Caki2 (cell line): ENCODE measurements around the gene KREMEN1. TPM values are rescaled to one million over a fixed set of nuclear protein-coding genes. Genes with fewer than 3 reads are reported as not detected.
A peak's percentile ranks its signal among the peaks of the same experiment; 100 is the strongest.
"Not testable (repeated sequence)": the region's sequence is repeated elsewhere in the genome, so short reads cannot be mapped to it uniquely, and the experiment has no call there.

Experiments
- DNase-seq: peaks from one replicate; pipeline ENCODE4 v3.0.0-alpha.2; 2015; ENCODE audit warnings: low read depth
- in situ Hi-C: cut with HindIII; loops from 2 replicates; pipeline ENCODE4 v1.10.0; 2016; ENCODE audit warnings: low sequenced_read_pairs, low pct_unique_long_range_greater_than_20kb, mixed read lengths
- total RNA-seq: library from RNA; depleted of rRNA; stranded (reverse); fragments of >200 nt; shearing (Covaris generic); gene quantifications from 2 replicates; pipeline ENCODE4 v1.2.3, GENCODE V29; 2014; ENCODE audit warnings: low replicate concordance; rRNA removed

Gene KREMEN1, protein sequence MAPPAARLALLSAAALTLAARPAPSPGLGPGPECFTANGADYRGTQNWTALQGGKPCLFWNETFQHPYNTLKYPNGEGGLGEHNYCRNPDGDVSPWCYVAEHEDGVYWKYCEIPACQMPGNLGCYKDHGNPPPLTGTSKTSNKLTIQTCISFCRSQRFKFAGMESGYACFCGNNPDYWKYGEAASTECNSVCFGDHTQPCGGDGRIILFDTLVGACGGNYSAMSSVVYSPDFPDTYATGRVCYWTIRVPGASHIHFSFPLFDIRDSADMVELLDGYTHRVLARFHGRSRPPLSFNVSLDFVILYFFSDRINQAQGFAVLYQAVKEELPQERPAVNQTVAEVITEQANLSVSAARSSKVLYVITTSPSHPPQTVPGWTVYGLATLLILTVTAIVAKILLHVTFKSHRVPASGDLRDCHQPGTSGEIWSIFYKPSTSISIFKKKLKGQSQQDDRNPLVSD
- 4.8 and 8.4 TPM in 2 replicates for total RNA-seq

DNA sequence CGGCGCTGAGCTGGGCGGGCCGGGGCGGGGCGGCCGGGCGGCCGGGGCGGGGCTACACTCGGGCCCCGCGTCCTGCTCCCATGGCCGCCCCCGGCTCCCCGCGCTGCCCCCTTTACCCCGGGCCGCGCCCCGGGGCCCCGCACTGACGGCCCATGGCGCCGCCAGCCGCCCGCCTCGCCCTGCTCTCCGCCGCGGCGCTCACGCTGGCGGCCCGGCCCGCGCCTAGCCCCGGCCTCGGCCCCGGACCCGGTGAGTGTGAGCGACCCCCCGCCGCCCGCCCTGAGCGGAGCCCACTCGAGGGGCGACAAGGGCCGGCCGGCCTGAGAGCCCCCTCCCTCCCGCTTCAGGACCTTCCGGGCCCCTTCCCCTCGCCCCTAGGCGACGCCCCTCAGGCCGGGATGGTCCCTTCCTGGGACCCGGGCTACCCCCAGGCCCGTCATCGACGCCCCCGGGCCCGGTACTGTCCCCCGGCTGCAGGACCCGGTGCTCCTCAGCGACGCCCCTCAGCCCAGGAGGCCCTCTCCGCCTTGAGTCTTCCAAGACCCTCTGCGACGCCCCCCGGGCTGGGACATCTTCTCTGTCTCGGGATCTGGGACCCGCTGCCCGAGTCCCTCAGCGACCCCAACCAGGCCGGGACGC is at the start of gene KREMEN1:
KREMEN1 (plus strand) TSS at position 57 of the 639 bp plus-strand sequence; CDS start at position 153, 96 bp downstream.
- in situ Hi-C loops: no loop called here
- no peak for DNase-seq

DNA sequence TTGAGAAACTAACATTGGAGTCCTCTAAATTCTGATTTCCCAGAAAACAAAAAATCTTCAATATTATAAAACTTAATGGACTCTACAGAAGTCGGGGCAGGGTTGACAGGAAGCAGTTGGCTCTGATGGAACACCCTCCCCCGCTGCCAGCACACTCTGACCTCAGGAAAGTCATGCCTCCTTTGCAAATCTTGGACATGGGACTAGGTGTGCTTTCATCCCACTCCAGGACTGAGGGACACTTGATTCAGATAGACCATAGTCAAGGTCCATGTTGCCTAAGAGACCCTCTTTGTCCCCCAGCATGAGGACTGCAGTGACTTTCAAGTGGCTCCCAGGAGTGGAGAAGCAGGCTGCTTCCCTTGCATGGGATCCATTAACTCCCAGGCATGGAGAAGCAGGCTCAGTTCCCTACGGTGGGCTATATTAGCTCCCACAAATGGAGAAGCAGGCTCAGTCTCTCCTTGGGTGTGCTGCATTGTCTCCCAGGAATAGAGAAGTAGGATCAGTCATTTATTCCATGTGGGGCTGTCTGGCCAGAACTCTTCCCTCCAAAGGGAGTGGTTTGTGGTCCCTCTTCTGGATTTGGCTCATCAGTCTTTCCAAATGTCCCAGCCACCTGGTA is 49.6 kb upstream of the KREMEN1 start:
- no peak for DNase-seq
- in situ Hi-C loops: no loop called here

DNA sequence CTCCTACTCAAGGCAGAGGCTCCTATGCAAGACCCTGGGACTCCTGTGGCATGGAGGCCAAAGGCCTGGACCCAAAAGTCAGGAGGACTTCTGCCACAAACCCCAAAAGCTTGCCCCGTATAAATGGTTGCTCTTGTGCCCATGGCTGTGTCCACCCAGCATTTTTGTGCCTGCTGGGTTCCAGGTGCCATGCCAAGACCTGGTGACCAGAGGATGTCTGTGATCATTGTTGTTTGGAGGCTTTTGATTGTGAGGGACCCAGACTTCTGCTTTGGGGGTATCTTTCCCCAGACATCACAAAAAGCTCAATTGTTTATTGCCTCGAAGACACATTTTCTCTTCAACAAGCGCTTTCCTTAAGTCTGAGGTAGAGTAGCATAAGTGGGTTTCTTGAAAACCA is 46.3 kb upstream of the KREMEN1 start:
- in situ Hi-C loops: no loop called here
- no peak for DNase-seq

DNA sequence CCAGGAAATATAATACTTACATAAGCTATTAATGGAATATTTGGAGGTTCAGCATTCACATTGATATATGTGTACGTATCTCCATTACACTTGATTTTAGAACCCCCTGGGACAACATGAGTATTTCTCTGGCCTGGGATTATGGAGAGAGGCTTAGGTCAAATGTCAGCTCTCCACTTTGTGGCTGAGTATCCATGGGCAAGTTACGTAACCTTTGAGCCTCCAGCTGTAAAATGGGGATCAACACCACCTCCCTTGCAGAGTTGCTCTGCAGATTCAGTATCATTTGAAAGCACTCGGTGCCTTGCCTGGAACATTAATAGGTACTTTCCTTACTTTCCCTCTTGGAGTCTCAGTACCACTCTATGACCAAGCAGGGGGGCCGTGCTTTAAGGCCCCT is 44.4 kb upstream of the KREMEN1 start:
- in situ Hi-C loops: no loop called here
- no peak for DNase-seq

DNA sequence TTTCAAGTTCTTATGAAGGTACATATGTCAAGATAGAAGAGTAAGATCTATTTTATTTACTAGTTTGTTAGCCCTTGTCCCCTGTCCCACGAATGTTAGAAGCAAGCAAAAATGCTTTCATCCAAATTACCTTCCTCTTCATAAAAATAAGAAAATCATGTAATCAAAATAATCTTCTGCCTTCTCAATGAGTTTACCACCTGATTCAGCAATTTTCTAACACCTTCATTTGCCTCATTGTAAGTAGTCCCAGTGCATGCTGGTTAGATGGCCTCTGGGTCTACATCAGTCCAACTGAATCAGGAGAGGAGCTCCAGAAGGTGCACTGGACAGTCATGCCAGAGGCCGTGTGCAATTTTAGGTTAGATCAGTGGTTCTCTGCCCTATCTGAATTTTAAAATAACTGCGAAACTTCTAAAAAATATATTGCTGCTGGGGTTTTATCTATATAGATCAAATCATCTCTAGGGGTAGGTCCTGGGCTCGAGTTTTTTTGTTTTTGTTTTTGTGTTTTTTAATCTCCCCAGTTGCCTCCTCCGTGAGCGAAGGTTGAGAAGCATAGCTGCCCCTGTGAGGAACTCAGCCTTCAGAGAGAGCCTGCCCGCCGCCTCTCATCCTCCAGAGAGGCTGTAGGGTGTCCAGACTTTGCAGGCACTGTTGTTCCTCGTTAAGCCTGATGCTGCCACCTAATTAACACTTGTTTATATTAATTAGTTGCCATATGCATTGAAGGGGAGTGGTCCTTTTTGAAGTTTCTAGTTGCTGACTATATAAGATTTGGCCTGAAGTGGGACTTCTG is 43.4 kb upstream of the KREMEN1 start:
- in situ Hi-C loops: no loop called here
- no peak for DNase-seq

DNA sequence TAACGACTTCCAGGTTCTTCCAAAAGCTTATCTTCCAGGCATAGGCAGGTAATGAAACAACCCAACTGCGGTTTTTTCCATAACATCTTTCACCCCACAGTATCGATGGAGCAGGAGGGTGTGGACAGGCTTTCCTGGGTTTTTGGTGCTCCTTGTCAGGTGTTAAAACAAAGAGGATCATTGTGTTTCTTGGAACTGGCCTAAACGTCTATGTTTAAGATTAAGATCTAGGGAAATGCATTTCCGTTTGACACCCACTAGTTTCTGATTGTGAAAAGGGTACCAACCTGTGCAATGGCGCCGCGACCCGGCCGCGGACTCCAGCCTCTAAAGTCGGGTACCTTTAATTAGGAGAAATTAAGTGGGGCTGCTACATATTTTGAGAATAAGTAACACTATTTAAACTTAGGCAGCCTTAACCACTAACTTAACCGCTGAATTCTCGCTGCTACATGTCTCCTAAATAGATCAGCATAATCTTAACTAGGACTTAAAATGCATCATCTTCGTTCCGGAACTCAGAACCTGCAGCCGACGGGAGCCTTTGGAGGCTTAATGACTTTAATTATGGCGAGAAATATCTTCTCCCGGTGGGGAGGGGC is 42.7 kb upstream of the KREMEN1 start:
- in situ Hi-C loops: no loop called here
- DNase-seq: peak; percentile 73

DNA sequence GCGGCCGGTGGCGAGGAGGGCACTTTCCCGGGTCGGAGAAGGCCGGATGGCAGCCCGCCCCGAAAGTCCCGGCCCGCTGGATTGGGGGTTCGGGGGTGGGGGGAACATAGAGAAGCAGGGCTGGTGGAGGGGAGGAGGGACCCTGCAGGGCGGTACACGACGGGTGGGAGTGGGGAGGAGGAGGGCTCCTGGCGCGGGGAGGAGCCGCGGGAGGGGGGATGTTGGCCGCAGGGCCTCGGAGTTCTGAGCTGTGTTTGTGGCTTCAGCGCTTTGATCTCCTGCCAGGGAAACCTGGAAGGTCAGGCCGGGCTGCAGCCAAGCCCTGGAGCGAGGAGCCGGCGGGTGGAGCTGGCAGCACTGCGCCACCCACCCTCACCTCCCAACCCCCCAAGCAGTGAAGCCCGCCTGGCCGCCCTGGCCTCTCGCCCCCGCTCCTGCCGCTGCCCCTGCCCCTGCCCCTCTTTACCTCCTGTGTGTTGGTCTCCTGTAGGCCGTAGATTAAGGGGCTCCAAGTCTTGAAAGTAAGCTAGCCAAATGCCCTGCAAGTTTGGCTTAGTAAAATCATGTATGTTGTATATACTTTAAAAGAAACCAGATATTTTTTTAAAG is 42.1 kb upstream of the KREMEN1 start:
- in situ Hi-C loops: no loop called here
- DNase-seq: peak; percentile 84

DNA sequence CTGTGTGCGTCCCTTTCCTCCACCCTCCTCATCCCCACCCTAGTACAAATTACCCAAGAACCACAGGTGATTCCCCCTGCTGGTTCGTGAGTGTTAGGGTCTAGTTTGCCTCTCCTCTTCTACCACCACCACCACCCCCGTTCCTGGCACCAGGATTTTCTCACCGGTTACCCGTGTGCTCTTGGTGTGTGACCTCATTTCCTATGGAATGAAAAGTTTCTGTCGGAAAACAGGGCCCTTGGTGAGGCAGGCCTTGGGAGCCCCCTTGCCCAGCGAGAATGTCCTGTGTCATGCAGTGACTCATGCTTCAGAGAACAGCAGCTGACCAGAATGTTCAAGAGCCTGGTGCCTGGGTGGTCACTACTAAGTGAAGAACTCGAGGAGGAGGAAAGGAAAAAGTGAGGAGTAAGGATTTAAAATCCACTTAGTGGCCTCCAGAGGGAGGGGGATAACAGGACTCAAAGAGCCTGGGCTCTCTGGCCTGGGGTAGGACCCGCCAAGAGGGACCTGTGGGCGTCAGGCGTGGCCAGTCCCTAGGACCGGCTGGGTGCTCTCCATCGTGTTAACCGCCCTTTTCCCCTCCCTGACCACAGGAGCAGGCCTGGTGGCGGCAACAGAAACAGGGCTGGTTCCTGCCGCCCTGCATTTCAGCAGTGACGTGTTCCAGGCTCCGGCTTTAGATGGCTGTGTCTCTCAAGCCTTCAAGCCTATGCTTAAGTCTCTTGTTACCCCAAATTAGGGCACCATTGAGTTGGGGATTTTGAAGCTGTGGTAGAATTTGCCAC is 41.4 kb upstream of the KREMEN1 start:
- DNase-seq: peak; percentile 99
- in situ Hi-C loops: no loop called here

DNA sequence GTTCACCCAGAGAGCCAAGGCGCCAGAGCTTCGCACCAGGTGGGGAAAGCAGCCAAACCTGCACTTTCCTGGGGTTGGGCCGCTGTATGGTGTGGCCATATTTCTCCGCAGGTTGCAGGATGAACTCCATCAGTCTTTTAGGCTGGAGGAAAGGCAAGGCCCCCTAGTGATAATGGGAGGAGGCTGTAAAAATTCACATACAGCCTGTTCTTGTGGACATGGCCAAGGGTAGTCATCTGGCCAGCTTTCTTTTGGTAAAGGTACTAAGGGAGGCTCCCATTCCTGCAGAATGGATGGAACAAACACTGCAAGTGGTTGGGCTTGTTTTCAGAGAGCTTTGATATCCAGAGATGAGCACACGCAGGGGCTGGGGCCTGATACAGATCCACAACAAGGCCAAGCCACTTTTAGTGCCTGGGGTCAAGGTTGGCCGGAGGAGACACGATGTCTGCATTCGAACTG is 40.8 kb upstream of the KREMEN1 start:
- in situ Hi-C loops: no loop called here
- no peak for DNase-seq

DNA sequence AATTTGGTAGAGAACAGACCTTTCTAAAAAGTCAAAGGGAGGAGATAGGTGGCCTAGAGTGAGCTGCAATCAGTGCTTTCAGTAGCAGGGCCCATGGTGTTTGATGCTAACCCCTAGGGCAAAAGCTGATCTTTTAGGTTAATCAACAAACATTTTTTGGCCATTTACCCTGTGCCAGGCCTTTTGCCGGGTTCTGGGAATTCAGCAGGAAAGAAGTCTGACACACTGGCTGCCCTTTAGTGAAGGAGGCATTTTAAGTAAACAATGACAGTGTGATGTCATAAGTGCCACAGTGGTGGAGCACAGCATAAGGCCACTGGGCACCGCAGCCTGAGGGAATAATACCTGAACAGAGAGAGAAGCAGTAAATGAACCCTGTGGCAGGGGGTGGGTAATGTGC is 40.3 kb upstream of the KREMEN1 start:
- peak; percentile 77 for DNase-seq
- in situ Hi-C loops: no loop called here

DNA sequence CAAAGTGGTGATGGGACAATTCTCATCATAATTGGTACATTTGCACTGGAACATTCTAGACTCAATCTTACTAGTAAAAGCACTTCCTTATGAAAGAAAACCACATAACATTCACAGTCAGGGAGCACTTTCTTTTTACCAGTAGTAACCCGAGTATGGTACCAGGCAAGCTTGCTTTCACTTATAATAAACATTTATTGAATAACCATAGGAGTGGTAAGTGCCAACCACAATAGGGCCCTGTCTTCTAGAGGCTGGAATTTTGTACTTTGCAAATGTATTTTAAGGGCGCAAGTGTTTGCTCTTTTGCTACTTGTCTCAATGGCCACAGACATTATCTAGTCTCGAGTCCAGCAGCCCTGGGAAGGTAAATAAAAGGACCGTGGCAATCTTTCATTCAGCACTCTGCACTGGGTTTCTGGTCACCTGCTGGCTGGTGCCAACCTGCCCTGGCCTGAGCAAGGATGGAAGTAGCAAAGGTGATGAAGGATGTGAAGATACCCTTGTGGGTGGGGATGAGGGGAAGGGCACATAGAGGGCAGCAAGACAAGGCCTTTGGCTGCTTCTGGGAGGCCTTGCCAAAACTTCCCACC is 35.4 kb upstream of the KREMEN1 start:
- in situ Hi-C loops: no loop called here
- DNase-seq: no peak

DNA sequence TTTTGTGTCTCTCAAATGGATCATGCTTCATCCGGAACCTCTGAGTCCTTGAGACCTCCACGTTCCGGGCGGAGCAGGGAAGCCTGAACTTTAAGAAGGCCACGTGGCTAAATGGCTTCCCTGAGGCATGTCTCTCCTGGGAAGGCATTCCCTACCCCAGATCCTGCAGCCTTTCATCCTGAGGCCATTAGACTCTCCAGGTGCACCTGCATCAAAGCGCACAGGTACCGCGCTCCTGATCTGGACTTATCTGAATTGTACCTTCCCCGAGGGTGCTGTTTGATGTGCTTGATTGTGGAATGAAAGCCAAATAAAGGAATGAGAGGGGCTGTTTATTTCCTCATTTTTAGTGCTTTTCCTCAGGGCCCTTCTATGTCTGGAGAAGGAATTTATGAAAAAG is 33.7 kb upstream of the KREMEN1 start:
- in situ Hi-C loops: no loop called here

DNA sequence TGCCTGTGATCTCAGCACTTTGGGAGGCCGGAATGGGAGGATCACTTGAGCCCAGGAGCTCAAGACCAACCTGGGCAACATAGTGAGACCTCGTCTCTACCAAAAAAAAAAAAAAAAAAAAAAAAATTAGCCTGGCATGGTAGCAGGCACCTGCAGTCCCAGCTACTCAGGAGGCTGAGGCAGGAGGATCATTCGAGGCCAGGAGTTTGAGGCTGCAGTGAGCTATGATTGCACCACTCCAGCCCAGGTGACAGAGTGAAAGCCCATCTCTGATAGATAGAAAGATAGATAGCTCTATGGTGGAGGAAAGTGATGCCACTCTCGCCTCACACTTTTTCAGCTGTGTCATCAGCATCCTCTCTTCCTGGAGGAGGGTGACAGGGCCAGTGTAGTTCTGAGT is 33.2 kb upstream of the KREMEN1 start:
- DNase-seq, in situ Hi-C loops: not testable (repeated sequence)

More for the DNA sequence above, 33.7 kb upstream of the KREMEN1 start:
- no peak for DNase-seq

DNA sequence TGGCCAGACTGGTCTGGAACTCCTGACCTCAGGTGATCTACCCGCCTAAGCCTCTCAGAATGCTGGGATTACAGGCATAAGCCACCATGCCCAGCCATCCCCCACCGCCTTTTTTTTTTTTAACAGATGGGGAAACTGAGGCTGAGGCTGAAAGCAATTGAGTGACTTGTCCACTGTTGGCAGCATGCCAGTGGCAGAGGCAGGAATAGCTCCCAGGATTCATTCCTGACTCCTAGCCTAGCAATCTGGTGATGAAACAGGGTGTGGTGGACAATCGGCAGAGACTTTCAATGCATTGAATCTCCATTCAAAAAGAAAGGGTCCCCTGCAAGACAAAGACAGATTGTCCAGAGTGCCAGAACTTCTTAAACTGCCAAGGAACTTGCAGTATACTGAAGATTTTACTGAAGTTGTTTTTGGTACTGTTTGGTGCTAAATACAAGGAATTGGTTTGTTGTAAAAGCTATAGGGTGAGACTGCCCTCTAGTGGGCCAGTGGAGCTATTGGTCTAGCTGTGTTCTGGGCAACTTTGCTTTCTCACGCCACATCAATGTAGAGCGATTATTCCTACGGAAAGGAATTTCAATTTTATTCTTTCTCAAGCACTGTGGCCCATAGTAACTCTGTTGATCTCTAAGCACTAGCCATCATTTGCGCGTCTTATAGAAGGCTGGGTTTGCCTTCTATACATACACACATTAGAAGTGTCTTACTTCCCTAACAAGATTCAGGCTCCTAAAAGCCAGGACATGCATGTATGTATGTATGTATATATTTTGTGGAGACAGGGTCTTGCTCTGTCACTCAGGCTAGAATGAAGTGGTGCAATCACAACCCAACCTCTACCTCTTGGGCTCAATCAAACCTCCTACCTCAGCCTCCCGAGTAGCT is 32.2 kb upstream of the KREMEN1 start:
- peak; percentile 79 for DNase-seq
- in situ Hi-C loops: no loop called here

DNA sequence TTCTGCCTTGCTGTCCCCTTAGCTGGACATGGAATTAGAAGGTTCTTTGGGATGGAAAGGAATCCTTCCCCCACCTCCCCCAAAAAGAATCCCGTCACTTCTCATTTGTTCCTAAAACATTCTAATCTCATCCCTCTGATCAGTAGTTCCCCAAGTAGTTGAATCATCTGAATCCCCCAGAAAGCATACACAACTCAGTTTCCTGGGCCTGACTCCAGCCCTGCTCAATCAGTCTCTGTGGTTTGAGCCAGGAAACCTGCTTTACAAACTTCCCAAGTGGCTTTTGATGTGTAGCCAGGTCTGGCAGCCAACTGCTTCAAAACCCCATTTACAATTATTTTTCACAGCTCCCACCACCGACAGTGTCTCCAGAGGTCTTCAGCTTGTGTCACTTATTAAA is 31.4 kb upstream of the KREMEN1 start:
- DNase-seq: no peak
- in situ Hi-C loops: no loop called here
